B cell (primary cell): ENCODE data around the gene CHCHD6. TPM values are rescaled to one million over a fixed set of nuclear protein-coding genes. Genes with fewer than 3 reads are reported as not detected.

Experiments
- ATAC-seq: fragments of 200-7000 bp; cut with Tn5 transposase; one replicate; pipeline ENCODE4 v1.10.0; 2021; ENCODE audit warnings: low read depth, mild to moderate bottlenecking, moderate number of reproducible peaks, moderate library complexity
- CTCF ChIA-PET: fragments of 350-600 bp; sonication (Branson Sonifier 250); formaldehyde crosslinking; loops from one replicate; lab custom pipeline; 2021; ENCODE audit warnings: antibody characterized with exemption, inconsistent platforms; lab: Charles Lee
- POLR2A ChIA-PET: fragments of 350-600 bp; sonication (Branson Sonifier 250); formaldehyde crosslinking; loops from one replicate; lab custom pipeline; 2021; ENCODE audit warnings: antibody characterized with exemption; lab: Charles Lee
- DNase-seq: peaks from one replicate; pipeline ENCODE4 v3.0.0; 2013
- H2AFZ ChIP-seq: 2 replicates; pipeline ENCODE4 v1.6.1; 2012; ENCODE audit warnings: mild to moderate bottlenecking, low read depth, low read length; ENCODE audit not compliant: insufficient read depth, poor library complexity, severe bottlenecking
- H3K27ac ChIP-seq, 2 donors: 1 replicate in 1 of 2; 2 replicates in 1 of 2; pipeline ENCODE4 v1.5.1; 2012 to 2013; ENCODE audit warnings: low read length in 2 of 2, mild to moderate bottlenecking in 2 of 2, moderate library complexity in 1 of 2
- H3K27me3 ChIP-seq, 4 experiments: fragments of 200-600 bp in 1 of 4; sonication (generic) in 1 of 4; replicated peaks in 1 of 4; 1 replicate in 2 of 4; 2 replicates in 2 of 4; pipeline versions ENCODE4 v1.6.1 to v1.7.0; 2013 to 2016; ENCODE audit warnings: low read length in 3 of 4, mild to moderate bottlenecking in 2 of 4, mixed read lengths in 1 of 4, moderate library complexity in 1 of 4; ENCODE audit not compliant: insufficient read depth in 4 of 4, control insufficient read depth in 3 of 4; ENCODE audit errors: control extremely low read depth in 1 of 4
- H3K36me3 ChIP-seq, 2 experiments: replicated peaks in 1 of 2; 1 replicate in 1 of 2; 2 replicates in 1 of 2; pipeline versions ENCODE4 v1.6.1 to v1.7.1; 2013; ENCODE audit warnings: low read length in 1 of 2; ENCODE audit not compliant: insufficient read depth in 2 of 2, control insufficient read depth in 1 of 2; ENCODE audit errors: control extremely low read depth in 1 of 2, extremely low read depth in 1 of 2
- H3K4me1 ChIP-seq, 2 donors: fragments of 200-600 bp in 1 of 2; sonication (generic) in 1 of 2; 1 replicate in 1 of 2; 2 replicates in 1 of 2; pipeline versions ENCODE4 v1.5.1 to v1.6.1; 2013 to 2017; ENCODE audit warnings: low read length in 2 of 2; ENCODE audit not compliant: control insufficient read depth in 2 of 2, insufficient read depth in 2 of 2
- H3K4me2 ChIP-seq: replicated peaks from 2 replicates; pipeline ENCODE3; 2012; ENCODE audit warnings: mild to moderate bottlenecking, low read depth, low read length; ENCODE audit not compliant: poor library complexity, severe bottlenecking
- H3K4me3 ChIP-seq, 5 experiments: fragments of 200-600 bp in 1 of 5; sonication (generic) in 1 of 5; 1 replicate in 3 of 5; 2 replicates in 2 of 5; pipeline versions ENCODE4 v1.5.1 to v1.7.0; 2011 to 2016; ENCODE audit warnings: low read length in 4 of 5, mild to moderate bottlenecking in 4 of 5, low read depth in 2 of 5, control low read depth in 1 of 5, moderate library complexity in 1 of 5; ENCODE audit not compliant: insufficient read depth in 1 of 5; ENCODE audit errors: control extremely low read depth in 1 of 5, extremely low read depth in 1 of 5
- H3K79me2 ChIP-seq: fragments of 200-600 bp; sonication (generic); one replicate; pipeline ENCODE4 v1.6.0; 2016; ENCODE audit warnings: low read length; ENCODE audit not compliant: control insufficient read depth, insufficient read depth
- H3K9ac ChIP-seq: fragments of 200-600 bp; sonication (generic); 2 replicates; pipeline ENCODE4 v1.6.1; 2017; ENCODE audit warnings: mild to moderate bottlenecking, low read length, moderate library complexity
- H3K9me3 ChIP-seq, 3 donors: one replicate each; pipeline versions ENCODE4 v1.6.1 to v1.7.1; 2013; ENCODE audit warnings: low read length in 2 of 3; ENCODE audit not compliant: control insufficient read depth in 2 of 3, insufficient read depth in 1 of 3; ENCODE audit errors: control extremely low read depth in 1 of 3
- H4K20me1 ChIP-seq: 2 replicates; pipeline ENCODE4 v1.6.0; 2012; ENCODE audit warnings: mild to moderate bottlenecking, low read length; ENCODE audit not compliant: insufficient read depth, control insufficient read depth, poor library complexity, severe bottlenecking
- H3K27ac Mint-ChIP-seq: one replicate; pipeline ENCODE4 v1.8.0; 2021; ENCODE audit warnings: mixed read lengths
- H3K27me3 Mint-ChIP-seq: one replicate; pipeline ENCODE4 v1.8.0; 2021; ENCODE audit warnings: mixed read lengths
- H3K4me1 Mint-ChIP-seq: one replicate; pipeline ENCODE4 v1.8.0; 2021; ENCODE audit warnings: mixed read lengths
- H3K4me3 Mint-ChIP-seq: one replicate; pipeline ENCODE4 v1.8.0; 2021; ENCODE audit warnings: mixed read lengths
- H3K9me3 Mint-ChIP-seq: one replicate; pipeline ENCODE4 v1.8.0; 2022; ENCODE audit warnings: mixed read lengths; ENCODE audit not compliant: insufficient read depth
- CTCF ChIP-seq: fragments of 200-600 bp; IDR thresholded peaks from one replicate; pipeline ENCODE4 v1.8.0; 2022; ENCODE audit warnings: antibody characterized with exemption, mild to moderate bottlenecking
- EZH2 ChIP-seq: IDR thresholded peaks from 2 replicates; pipeline ENCODE4 v1.6.1; 2012; ENCODE audit warnings: borderline replicate concordance, low read depth, mild to moderate bottlenecking, moderate library complexity, low read length; ENCODE audit not compliant: insufficient read depth, poor library complexity, severe bottlenecking
- WGBS: methylation state at CpG from one replicate; pipeline ENCODE4 v1.1.5; 2013; ENCODE audit warnings: missing lambda C conversion rate; ENCODE audit not compliant: insufficient coverage; 5-methylcytosine and 5-hydroxymethylcytosine counted together
- intact Hi-C: fragments of 100-400 bp; cut with micrococcal nuclease; formaldehyde crosslinking; loops from one replicate; pipeline ENCODE4 v1.10.0; 2022
- polyA plus RNA-seq: library from polyadenylated mRNA; depleted of rRNA; stranded (reverse); fragments of >200 nt; gene quantifications from 2 replicates; pipeline ENCODE4 v1.2.3, GENCODE V29; 2012
- total RNA-seq, 2 donors: library from RNA; stranded (reverse); fragments of 120-200 nt in 1 of 2; gene quantifications; 1 replicate in 1 of 2; 2 replicates in 1 of 2; pipeline versions ENCODE4 v1.2.3 to v1.2.4, GENCODE V29; 2013 to 2022

The CHCHD6 gene
- total and polyA plus RNA-seq, 2 donors (not counting 1 experiment from before 2014, with no cell fraction given), result 8.0 to 13.5 TPM

GRCh38 chr3:126987129-126987528 lies 283.1 kb downstream of the CHCHD6 start:
- no peak overlapping the region for H3K4me3 Mint-ChIP-seq
- H3K27ac Mint-ChIP-seq, result no peak overlapping the region
- CTCF ChIA-PET, result no interaction called here

GRCh38 chr3:126987596-126987995 lies 283.6 kb downstream of the CHCHD6 start:
- Histone ChIP-seq H3K4me3 (no peak overlapping the region), H2AFZ (no peak overlapping the region), H4K20me1 (peaks cover 5% of the 10 kb centered on the region), H3K4me1 (peaks cover 9 to 10% of the 10 kb centered on the region in 2 donors), H3K27ac (no peak overlapping the region), H3K4me2 (no peak overlapping the region), H3K27me3 (peaks cover 0 to 12% (median 5%) of the 10 kb centered on the region in 4 experiments), H3K9ac (no peak overlapping the region), H3K79me2 (no peaks in the 10 kb centered on the region), H3K9me3 (peaks cover 0 to 3% (median 0%) of the 10 kb centered on the region in 3 donors), H3K36me3 (no peaks in the 10 kb centered on the region)
- no peaks in the 10 kb centered on the region for H3K9me3 Mint-ChIP-seq
- no peak for TF ChIP-seq EZH2
- no peak for TF ChIP-seq CTCF
- CTCF ChIA-PET, result no interaction called here
- no peaks in the 10 kb centered on the region for H3K4me1 Mint-ChIP-seq
- H3K27me3 Mint-ChIP-seq, result no peaks in the 10 kb centered on the region
- intact Hi-C loops, result loop anchor here (10.0 kb wide), 1 partner anchor 1073 kb away; no protein-coding TSS in a partner anchor
- POLR2A ChIA-PET, result no interaction called here
- H3K4me3 Mint-ChIP-seq, result no peak overlapping the region
- DNase-seq (no peak), ATAC-seq (no peak)
- WGBS, result 91% methylated on average over 8 of the region's 8 CpGs
- no peak overlapping the region for H3K27ac Mint-ChIP-seq

More at GRCh38 chr3:126987129-126987528, 283.1 kb downstream of the CHCHD6 start:
- Histone ChIP-seq H3K79me2 (no peaks in the 10 kb centered on the region), H3K9me3 (peaks cover 0 to 3% (median 0%) of the 10 kb centered on the region in 3 donors), H3K27me3 (peaks cover 0 to 12% (median 5%) of the 10 kb centered on the region in 4 experiments), H4K20me1 (peaks cover 5% of the 10 kb centered on the region), H3K36me3 (no peaks in the 10 kb centered on the region), H2AFZ (no peak overlapping the region), H3K4me2 (no peak overlapping the region), H3K4me3 (no peak overlapping the region), H3K9ac (no peak overlapping the region), H3K4me1 (peaks cover 9 to 14% of the 10 kb centered on the region in 2 donors), H3K27ac (no peak overlapping the region)
- intact Hi-C loops, result loop anchor here (10.0 kb wide), 1 partner anchor 1072 kb away; no protein-coding TSS in a partner anchor
- no peak for ATAC-seq
- no peaks in the 10 kb centered on the region for H3K9me3 Mint-ChIP-seq
- POLR2A ChIA-PET, result no interaction called here
- 85% methylated on average over 4 of the region's 4 CpGs for WGBS
- TF ChIP-seq CTCF (no peak), EZH2 (no peak)
- peaks cover 3% of the 10 kb centered on the region for H3K4me1 Mint-ChIP-seq
- no peak for DNase-seq
- no peaks in the 10 kb centered on the region for H3K27me3 Mint-ChIP-seq
